DMS53 (cell line): ENCODE results near the gene GCH1.

ENCODE experiments used
- DNase-seq: peaks from one replicate; lab custom pipeline; 2025; lab: John Stamatoyannopoulos, UW

GCH1 gene

GRCh38 chr14:54866588-54866987 is 36.0 kb downstream of the GCH1 start:
- no peak for DNase-seq

GRCh38 chr14:54864526-54864925 is 38.1 kb downstream of the GCH1 start:
- DNase-seq = no peak

- DNase-seq = no peak
Measured at GRCh38 chr14:54857830-54858269, 44.8 kb downstream of the GCH1 start.

- DNase-seq = no peak
Measured at GRCh38 chr14:54856152-54856551, 46.5 kb downstream of the GCH1 start.

GRCh38 chr14:54854181-54854580 is 48.4 kb downstream of the GCH1 start:
- no peak for DNase-seq

GRCh38 chr14:54853339-54853738 is 49.3 kb downstream of the GCH1 start:
- DNase-seq = no peak

- DNase-seq = no peak
Measured at GRCh38 chr14:54852215-54852614, 50.4 kb downstream of the GCH1 start.

- no peak for DNase-seq
Measured at GRCh38 chr14:54848910-54849309, 53.7 kb downstream of the GCH1 start.

- no peak for DNase-seq
Measured at GRCh38 chr14:54845641-54846040, 57.0 kb downstream of the GCH1 start.

GRCh38 chr14:54844479-54844878 is 58.1 kb downstream of the GCH1 start:
- DNase-seq = no peak

GRCh38 chr14:54840798-54841197 is 61.8 kb downstream of the GCH1 start:
- no peak for DNase-seq

GRCh38 chr14:54840336-54840735 is 62.3 kb downstream of the GCH1 start:
- DNase-seq = no peak

- no peak for DNase-seq
Measured at GRCh38 chr14:54839701-54840119, 62.9 kb downstream of the GCH1 start.

GRCh38 chr14:54838931-54839512 is 63.6 kb downstream of the GCH1 start:
- no peak for DNase-seq

GRCh38 chr14:54837508-54838149 is 65.0 kb downstream of the GCH1 start:
- DNase-seq = no peak

GRCh38 chr14:54836231-54836630 is 66.4 kb downstream of the GCH1 start:
- no peak for DNase-seq

- no peak for DNase-seq
Measured at GRCh38 chr14:54834727-54835126, 67.9 kb downstream of the GCH1 start.

GRCh38 chr14:54834081-54834480 is 68.5 kb downstream of the GCH1 start:
- DNase-seq = no peak

GRCh38 chr14:54830650-54831049 is 72.0 kb downstream of the GCH1 start:
- DNase-seq = no peak

GRCh38 chr14:54829486-54830224 is 73.0 kb downstream of the GCH1 start:
- DNase-seq = no peak

GRCh38 chr14:54828037-54828436 is 74.6 kb downstream of the GCH1 start:
- no peak for DNase-seq

- no peak for DNase-seq
Measured at GRCh38 chr14:54823757-54824549, 78.7 kb downstream of the GCH1 start.

- DNase-seq = no peak
Measured at GRCh38 chr14:54822685-54823084, 79.9 kb downstream of the GCH1 start.
